Astrocyte (in vitro differentiated cells and primary cell): ENCODE data around the gene ABHD17C. TPM values are rescaled to one million over a fixed set of nuclear protein-coding genes. Genes with fewer than 3 reads are reported as not detected.

Source experiments
- DNase-seq: peaks from one replicate; pipeline ENCODE4 v3.0.0-alpha.2; 2010; ENCODE audit warnings: low read depth
- FAIRE-seq: peaks from 2 replicates; lab custom pipeline; 2011; peaks lifted over from hg19 to GRCh38; lab: Jason Lieb, UNC
- H2AFZ ChIP-seq: 2 replicates; pipeline ENCODE4 v1.6.0; 2012; ENCODE audit warnings: low read depth, low read length, inconsistent platforms
- H3K27ac ChIP-seq: 2 replicates; pipeline ENCODE4 v1.5.1; 2011; ENCODE audit warnings: low read depth, low read length, inconsistent platforms
- H3K27me3 ChIP-seq: 2 replicates; pipeline ENCODE4 v1.6.0; 2011; ENCODE audit warnings: low read length, inconsistent platforms; ENCODE audit not compliant: insufficient read depth
- H3K36me3 ChIP-seq: 2 replicates; pipeline ENCODE4 v1.5.1; 2011; ENCODE audit warnings: low read length, inconsistent platforms; ENCODE audit not compliant: insufficient read depth
- H3K4me1 ChIP-seq: 2 replicates; pipeline ENCODE4 v1.5.1; 2011; ENCODE audit warnings: low read length, inconsistent platforms; ENCODE audit not compliant: insufficient read depth
- H3K4me2 ChIP-seq: 2 replicates; pipeline ENCODE4 v1.6.0; 2012; ENCODE audit warnings: low read length, inconsistent platforms
- H3K4me3 ChIP-seq: 2 replicates; pipeline ENCODE4 v1.5.1; 2011; ENCODE audit warnings: low read depth, mild to moderate bottlenecking, low read length, inconsistent platforms; ENCODE audit not compliant: insufficient read depth
- H3K79me2 ChIP-seq: 2 replicates; pipeline ENCODE4 v1.6.0; 2012; ENCODE audit warnings: mild to moderate bottlenecking, low read length, inconsistent platforms; ENCODE audit not compliant: insufficient read depth
- H3K9ac ChIP-seq: 2 replicates; pipeline ENCODE4 v1.6.0; 2012; ENCODE audit warnings: mild to moderate bottlenecking, low read length, inconsistent platforms
- H3K9me3 ChIP-seq: 2 replicates; pipeline ENCODE4 v1.5.1; 2012; ENCODE audit warnings: low read depth, mild to moderate bottlenecking, low read length, inconsistent platforms; ENCODE audit not compliant: insufficient read depth
- H4K20me1 ChIP-seq: 2 replicates; pipeline ENCODE4 v1.6.0; 2012; ENCODE audit warnings: low read length, inconsistent platforms; ENCODE audit not compliant: insufficient read depth
- H3K27ac Mint-ChIP-seq: one replicate; pipeline ENCODE4 v1.8.0; 2021; ENCODE audit warnings: mild to moderate bottlenecking, mixed read lengths; ENCODE audit not compliant: unreplicated experiment
- H3K27me3 Mint-ChIP-seq: one replicate; pipeline ENCODE4 v1.8.0; 2021; ENCODE audit warnings: low read depth, mixed read lengths; ENCODE audit not compliant: unreplicated experiment
- H3K36me3 Mint-ChIP-seq: one replicate; pipeline ENCODE4 v1.8.0; 2021; ENCODE audit warnings: low read depth, mixed read lengths; ENCODE audit not compliant: unreplicated experiment
- H3K4me1 Mint-ChIP-seq: one replicate; pipeline ENCODE4 v1.8.0; 2021; ENCODE audit warnings: low read depth, mixed read lengths; ENCODE audit not compliant: unreplicated experiment
- H3K4me3 Mint-ChIP-seq: one replicate; pipeline ENCODE4 v1.8.0; 2021; ENCODE audit warnings: mild to moderate bottlenecking, moderate library complexity, mixed read lengths; ENCODE audit not compliant: unreplicated experiment
- H3K9me3 Mint-ChIP-seq: one replicate; pipeline ENCODE4 v1.8.0; 2021; ENCODE audit warnings: mild to moderate bottlenecking, mixed read lengths; ENCODE audit not compliant: unreplicated experiment
- CTCF ChIP-seq: IDR thresholded peaks from 2 replicates; pipeline ENCODE4 v1.5.1; 2011; ENCODE audit warnings: low read depth, mild to moderate bottlenecking, inconsistent platforms, low read length, moderate library complexity; ENCODE audit not compliant: insufficient read depth
- EZH2 ChIP-seq: IDR thresholded peaks from 2 replicates; pipeline ENCODE4 v1.6.1; 2012; ENCODE audit warnings: mild to moderate bottlenecking, low read length, inconsistent platforms; ENCODE audit not compliant: insufficient read depth
- total RNA-seq: library from RNA; stranded (reverse); gene quantifications from 2 replicates; pipeline ENCODE4 v1.2.1, GENCODE V29; 2021

Gene ABHD17C
- total RNA-seq, 1 donor from 2014 or later: 10.2 TPM

DNA sequence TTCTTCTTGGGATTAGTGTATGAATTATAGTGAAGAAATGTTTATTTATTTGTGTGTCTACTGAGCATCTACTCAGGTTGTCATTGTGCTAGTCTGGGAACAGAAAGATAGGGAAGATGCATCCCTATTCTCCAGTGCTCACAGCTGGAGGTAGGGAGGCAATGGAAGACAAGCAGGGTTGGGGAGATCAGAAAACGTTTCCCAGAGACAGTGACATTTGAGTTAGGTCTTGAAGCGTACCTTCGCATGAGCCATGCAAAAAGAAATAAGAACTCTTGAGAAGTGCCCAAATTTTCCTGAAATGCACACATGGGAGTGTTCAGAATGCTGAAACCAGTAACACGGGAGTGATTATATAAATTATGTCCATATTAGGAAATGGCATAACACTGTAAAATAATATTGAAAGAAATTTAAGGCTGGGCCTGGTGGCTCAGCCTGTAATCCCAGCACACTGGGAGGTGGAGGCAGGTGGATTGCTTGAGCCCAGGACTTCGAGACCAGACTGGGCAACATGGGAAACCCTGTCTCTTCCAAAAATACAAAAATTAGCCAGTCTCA is 78.8 kb downstream of the ABHD17C start:
- Histone ChIP-seq H3K9ac (no peak overlapping the region), H3K9me3 (no peaks in the 10 kb centered on the region), H3K4me1 (peaks cover 22% of the 10 kb centered on the region), H3K36me3 (no peaks in the 10 kb centered on the region), H4K20me1 (no peaks in the 10 kb centered on the region), H2AFZ (no peak overlapping the region), H3K4me3 (no peak overlapping the region), H3K4me2 (no peak overlapping the region), H3K79me2 (no peaks in the 10 kb centered on the region), H3K27me3 (no peaks in the 10 kb centered on the region), H3K27ac (no peak overlapping the region)
- H3K36me3 Mint-ChIP-seq: no peaks in the 10 kb centered on the region
- no peak for FAIRE-seq
- DNase-seq: no peak
- H3K4me3 Mint-ChIP-seq: no peak overlapping the region
- H3K27me3 Mint-ChIP-seq: peaks cover 8% of the 10 kb centered on the region
- TF ChIP-seq CTCF (no peak), EZH2 (no peak)
- no peak overlapping the region for H3K27ac Mint-ChIP-seq
- H3K9me3 Mint-ChIP-seq: no peaks in the 10 kb centered on the region
- no peaks in the 10 kb centered on the region for H3K4me1 Mint-ChIP-seq

GRCh38 chr15:80774486-80774885 is 79.4 kb downstream of the ABHD17C start:
- Histone ChIP-seq H3K4me3 (no peak overlapping the region), H2AFZ (no peak overlapping the region), H3K79me2 (no peaks in the 10 kb centered on the region), H3K9ac (no peak overlapping the region), H3K4me1 (peaks cover 24% of the 10 kb centered on the region), H3K4me2 (no peak overlapping the region), H3K9me3 (no peaks in the 10 kb centered on the region), H3K36me3 (no peaks in the 10 kb centered on the region), H3K27me3 (peaks cover under 1% of the 10 kb centered on the region), H3K27ac (no peak overlapping the region), H4K20me1 (peaks cover under 1% of the 10 kb centered on the region)
- peaks cover 8% of the 10 kb centered on the region for H3K27me3 Mint-ChIP-seq
- no peak overlapping the region for H3K4me3 Mint-ChIP-seq
- FAIRE-seq: no peak
- no peaks in the 10 kb centered on the region for H3K36me3 Mint-ChIP-seq
- no peaks in the 10 kb centered on the region for H3K4me1 Mint-ChIP-seq
- TF ChIP-seq CTCF (no peak), EZH2 (no peak)
- no peaks in the 10 kb centered on the region for H3K9me3 Mint-ChIP-seq
- no peak for DNase-seq
- no peak overlapping the region for H3K27ac Mint-ChIP-seq

GRCh38 chr15:80775338-80775737 is 80.2 kb downstream of the ABHD17C start:
- Histone ChIP-seq H3K9me3 (no peaks in the 10 kb centered on the region), H3K4me2 (no peak overlapping the region), H3K9ac (no peak overlapping the region), H4K20me1 (peaks cover 9% of the 10 kb centered on the region), H3K27ac (no peak overlapping the region), H3K4me3 (no peak overlapping the region), H3K36me3 (no peaks in the 10 kb centered on the region), H2AFZ (no peak overlapping the region), H3K79me2 (no peaks in the 10 kb centered on the region), H3K27me3 (peaks cover 4% of the 10 kb centered on the region), H3K4me1 (peaks cover 32% of the 10 kb centered on the region)
- FAIRE-seq (no peak), DNase-seq (no peak)
- H3K4me1 Mint-ChIP-seq: peaks cover 4% of the 10 kb centered on the region
- TF ChIP-seq EZH2 (no peak), CTCF (no peak)
- H3K4me3 Mint-ChIP-seq: no peak overlapping the region
- no peaks in the 10 kb centered on the region for H3K9me3 Mint-ChIP-seq
- H3K27me3 Mint-ChIP-seq: peaks cover 13% of the 10 kb centered on the region
- no peaks in the 10 kb centered on the region for H3K36me3 Mint-ChIP-seq
- H3K27ac Mint-ChIP-seq: no peak overlapping the region
